Skin epidermis (tissue), 12 donors: ENCODE data around the gene BBLN.
A peak's percentile ranks its signal among the peaks of the same experiment; 100 is the strongest.

Experiments used
- H3K27ac ChIP-seq, 21 experiments: fragments of 200-600 bp; sonication (generic) in 11 of 21; one replicate each; pipeline ENCODE4 v1.5.0; 2020; ENCODE audit warnings: mild to moderate bottlenecking in 3 of 21, inconsistent platforms in 2 of 21, moderate library complexity in 2 of 21
- H3K4me3 ChIP-seq, 7 experiments: fragments of 200-600 bp; sonication (generic) in 2 of 7; one replicate each; pipeline ENCODE4 v1.5.0; 2020; ENCODE audit warnings: inconsistent platforms in 2 of 7, mild to moderate bottlenecking in 2 of 7, moderate library complexity in 1 of 7

Gene BBLN

DNA sequence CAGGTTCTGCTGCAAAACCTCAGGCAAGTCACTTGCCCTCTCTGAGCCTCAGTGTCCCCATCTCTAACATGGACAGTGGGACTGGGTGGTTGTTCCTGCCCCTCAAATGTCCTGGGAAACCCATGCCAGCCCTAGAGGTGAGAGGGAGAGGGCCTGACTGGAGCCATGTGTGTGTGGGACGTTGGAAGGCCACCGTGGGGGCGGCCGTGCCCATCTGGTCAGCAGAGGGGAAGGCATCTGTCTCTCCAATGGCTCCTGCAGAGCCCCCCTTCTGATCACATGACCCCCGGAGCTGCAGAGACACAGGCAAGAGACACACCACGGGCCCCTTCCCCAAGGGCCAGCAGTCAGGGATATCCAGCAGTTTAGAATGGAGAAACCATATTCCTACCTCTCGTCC, 44.8 kb downstream of the BBLN start:
- H3K27ac ChIP-seq = peak overlapping the region in 15 of 21 experiments; percentile 8 to 84 (median 68)

DNA sequence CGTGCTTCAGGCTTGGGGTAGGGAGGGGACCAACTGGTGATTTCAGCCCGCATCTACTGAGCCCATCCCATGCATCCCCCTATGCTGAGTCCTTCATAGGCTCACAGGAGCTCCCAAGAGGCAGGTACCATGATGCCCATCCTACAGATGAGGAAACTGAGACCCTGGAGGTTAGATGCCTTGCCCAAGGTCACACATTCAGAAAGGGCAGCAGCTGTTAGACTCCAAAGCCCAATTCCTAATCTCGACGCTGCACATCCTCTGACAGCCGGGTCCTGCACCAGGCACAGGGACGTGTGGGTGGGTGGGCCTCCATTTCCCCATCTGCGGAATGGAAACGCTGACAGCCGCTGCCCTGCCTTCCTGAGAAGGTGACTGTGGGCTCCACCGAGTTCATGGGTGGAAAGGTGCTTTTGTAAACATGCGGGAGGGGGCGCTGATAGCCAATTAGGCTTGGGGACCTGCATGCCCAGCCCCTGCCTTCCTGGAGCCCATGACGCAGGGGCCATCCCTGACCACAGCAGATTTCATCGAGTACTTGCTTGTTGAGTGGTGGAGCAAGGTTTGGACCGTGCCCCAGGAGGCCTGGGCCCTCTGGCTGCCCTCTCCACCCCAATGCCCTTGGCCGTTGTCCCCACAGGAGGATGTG, 45.4 kb downstream of the BBLN start:
- Histone ChIP-seq H3K4me3 (no peak overlapping the region), H3K27ac (peak overlapping the region in 8 of 21 experiments; percentile 8 to 74 (median 60))

More for the DNA sequence above, 44.8 kb downstream of the BBLN start:
- peak overlapping the region in 3 of 7 experiments; percentile 68 to 77 (median 71) for H3K4me3 ChIP-seq

DNA sequence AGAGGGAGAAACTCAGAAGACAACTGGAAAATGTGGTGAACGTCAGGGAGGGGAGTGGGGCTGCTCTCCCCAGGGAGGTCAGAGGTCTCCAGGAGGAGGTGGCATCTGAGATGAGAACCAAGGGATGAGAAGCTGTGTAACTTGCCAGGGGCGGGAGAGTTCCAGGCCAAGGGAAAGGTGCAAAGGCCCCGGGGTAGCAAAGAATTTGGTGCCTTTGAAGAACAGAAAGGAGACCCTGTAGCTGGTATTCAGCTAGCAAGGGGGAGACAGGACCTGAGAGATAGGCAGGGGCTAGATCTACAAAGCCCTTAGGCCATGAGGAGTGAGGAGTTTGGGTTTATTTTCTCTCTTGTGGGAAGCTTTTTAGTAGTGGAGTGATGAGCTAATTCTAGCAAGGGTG, 46.4 kb downstream of the BBLN start:
- no peak overlapping the region for H3K4me3 ChIP-seq
- no peak overlapping the region for H3K27ac ChIP-seq

DNA sequence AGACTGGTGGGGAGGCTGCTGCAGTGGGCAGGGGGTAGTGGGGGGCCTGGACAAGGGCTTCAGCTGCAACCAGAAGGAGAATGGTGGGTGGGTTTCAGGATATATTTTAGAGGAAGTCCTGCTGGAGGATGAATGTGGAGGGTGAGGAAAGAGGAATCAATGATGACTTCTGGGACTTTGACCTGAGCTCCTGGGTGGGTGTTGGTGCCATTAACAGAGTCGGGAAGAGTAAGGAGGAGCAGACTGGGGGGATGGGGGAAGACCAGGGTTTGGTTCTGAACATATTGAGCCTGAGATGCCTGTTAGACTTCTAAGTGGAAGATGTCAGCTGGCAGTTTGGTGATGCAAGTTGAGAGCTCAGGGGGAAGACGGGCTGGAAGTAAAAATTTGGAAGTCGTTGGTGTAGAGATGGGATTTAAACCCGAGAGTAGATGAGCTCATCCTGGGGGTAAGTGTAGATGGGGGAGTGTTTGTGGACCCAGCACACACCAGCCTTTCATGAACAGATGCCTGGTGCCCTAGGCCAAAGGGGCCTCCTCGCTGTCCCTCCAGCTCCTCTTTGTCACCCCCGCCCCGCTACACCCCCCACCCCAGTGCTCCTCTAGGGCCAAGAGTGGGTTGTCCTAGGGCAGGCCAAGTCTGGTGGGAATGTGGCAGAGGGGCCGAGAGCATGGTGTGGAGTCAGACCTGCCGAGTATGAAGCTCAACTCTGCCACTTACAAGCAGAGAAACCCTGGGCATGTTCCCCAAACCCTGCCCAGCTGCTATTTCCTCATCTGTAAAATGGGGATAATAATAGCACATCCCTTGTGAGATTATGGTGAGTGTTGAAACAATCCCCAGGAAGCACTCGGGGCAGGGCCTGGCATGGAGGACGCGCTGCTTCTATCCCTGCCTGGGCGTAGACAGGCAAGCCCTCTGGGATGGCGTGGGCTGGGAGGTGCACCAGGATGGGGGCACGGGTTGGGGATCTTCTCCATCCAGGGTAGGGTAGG, 47.1 kb downstream of the BBLN start:
- H3K27ac ChIP-seq = peak overlapping the region in 5 of 21 experiments; percentile 10 to 61 (median 42)

DNA sequence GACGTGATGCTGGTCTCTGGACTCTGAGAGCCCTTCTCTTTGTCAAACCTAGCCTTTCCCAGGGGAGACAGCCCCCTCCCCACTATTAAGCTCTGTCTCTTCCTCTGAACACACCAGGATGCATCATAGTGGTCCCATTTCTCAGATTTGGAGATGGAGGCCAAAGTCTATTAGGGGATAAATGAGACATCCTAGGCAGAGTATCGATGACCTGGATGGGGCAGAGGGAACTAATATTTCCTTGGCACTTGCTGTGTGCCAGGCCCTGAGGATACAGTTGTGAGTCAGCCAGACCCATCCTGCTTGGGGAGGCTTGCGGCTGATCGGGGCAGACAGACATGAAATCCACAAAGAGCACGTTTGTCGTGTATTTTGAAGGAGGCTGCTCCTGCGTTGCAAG, 48.3 kb downstream of the BBLN start:
- no peak overlapping the region for H3K4me3 ChIP-seq
- peak overlapping the region in 6 of 21 experiments; percentile 19 to 61 (median 44) for H3K27ac ChIP-seq

More for the DNA sequence above, 47.1 kb downstream of the BBLN start:
- no peak overlapping the region for H3K4me3 ChIP-seq

DNA sequence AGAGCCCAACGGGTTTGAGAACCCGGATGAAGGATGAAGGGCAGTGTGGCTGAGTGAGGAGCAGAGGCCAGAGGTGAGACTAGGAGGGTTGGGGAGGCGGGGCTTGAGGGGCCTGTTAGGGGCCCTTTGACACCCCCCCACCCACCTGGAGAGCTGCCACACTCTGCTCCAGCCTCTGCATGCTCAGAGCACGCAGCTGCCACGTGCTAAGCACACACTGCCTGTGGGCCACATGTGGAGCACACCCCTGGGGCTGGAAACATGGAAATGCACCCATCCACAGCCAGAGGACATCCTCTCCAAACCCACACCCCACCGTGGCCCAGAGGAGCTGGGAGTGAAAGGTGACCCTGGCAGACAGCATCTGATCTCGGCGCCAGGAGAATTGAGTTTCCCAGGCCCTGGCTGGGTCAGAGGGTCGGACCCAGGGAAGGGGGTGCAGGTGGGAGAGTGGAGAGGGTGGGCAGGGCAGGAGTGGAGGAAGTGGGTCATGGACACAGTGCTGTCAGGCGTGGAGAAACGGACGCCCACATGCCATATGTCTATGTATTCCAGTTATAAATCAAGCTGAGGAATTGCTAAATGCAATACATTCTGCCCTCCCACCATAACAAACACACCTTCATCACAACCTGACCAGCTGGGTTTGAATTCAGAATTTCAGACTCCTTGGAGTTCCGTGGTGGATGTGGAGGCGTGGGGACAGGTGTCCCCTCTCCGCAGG, 49.0 kb downstream of the BBLN start:
- Histone ChIP-seq H3K4me3 (no peak overlapping the region), H3K27ac (peak overlapping the region in 7 of 21 experiments; percentile 5 to 60 (median 38))

DNA sequence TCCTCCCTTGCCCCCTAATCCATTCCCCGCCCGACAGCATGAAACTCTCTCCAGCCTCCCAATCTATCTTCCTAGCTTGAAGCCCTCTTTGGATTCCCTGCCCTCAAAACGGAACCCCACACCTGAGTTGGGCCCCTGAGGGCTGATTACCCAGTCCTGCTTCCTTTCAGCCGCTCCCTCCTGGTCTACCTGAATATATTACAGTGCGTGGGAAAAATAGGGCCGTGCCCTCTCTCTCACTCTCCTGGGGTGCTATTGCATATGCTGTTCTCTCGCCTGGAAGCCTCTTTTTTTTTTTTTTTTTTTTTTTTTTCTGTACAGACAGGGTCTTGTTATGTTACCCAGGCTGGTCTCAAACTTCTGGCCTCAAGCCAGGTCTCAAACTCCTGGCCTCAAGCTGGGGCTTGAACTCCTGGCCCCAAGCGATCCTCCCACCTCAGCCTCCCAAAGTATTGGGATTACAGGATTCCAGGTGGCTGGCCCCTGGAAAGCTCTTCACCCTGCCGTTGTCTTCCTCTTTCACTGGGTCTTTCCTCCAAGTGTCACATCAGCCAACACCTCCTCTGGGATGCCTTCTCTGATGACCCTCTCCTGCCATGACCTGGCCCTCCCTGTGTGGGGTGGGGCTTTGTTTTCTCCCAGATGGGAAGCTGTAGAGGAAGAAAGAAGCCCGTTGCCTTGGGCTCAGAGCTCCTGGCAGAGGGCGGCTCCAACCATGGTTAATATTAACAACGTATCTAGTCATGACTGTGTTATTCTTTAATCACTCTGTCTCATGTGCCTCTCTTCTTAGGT, 51.3 kb downstream of the BBLN start:
- Histone ChIP-seq H3K27ac (peak overlapping the region in 10 of 21 experiments; percentile 4 to 60 (median 36)), H3K4me3 (no peak overlapping the region)

DNA sequence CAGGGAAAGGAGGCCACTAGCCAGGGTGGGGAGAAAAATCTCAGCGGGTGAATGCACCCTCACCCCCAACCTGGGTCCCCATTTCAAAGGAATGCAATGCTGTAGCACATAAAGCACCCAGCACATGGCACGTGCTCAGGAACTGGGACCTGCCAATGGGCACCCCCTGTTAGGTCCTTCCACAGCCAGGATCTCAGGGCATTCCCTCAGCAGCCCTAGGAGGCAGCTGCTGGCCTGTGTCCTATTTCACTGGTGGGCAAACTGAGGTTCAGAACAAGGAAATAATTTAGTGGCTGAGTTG, 51.9 kb downstream of the BBLN start:
- Histone ChIP-seq H3K27ac (peak overlapping the region in 7 of 21 experiments; percentile 4 to 60 (median 34)), H3K4me3 (no peak overlapping the region)
